Stimulated activated naive CD4-positive, alpha-beta T cell (primary cell): ENCODE results near the gene PGR.
"Not testable (repeated sequence)": the region's sequence is repeated elsewhere in the genome, so short reads cannot be mapped to it uniquely, and the experiment has no call there.

Experiments
- DNase-seq, 6 experiments: peaks; one replicate each; lab custom pipeline; 2025; lab: John Stamatoyannopoulos, UW

The PGR gene

GRCh38 chr11:101082813-101083212 lies 46.8 kb downstream of the PGR start:
- no peak for DNase-seq

DNA sequence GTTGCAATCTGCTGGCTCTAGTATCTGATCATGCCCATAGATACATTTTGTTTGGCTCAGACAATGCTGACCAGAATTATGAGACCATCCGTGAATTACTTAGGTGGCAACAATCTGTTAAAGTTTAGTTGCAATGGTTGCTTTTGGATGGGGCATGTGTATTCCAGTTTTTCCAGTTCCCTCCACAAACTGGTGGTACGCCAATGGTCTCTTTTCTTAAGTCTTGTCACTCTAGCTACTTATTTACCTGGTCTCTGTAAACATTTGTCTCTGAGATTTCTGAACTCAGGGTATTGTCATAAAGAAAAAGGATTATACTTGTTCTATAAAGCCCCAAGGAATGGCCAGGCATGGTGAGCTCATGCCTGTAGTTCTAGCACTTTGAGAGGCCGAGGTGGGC lies 65.9 kb downstream of the PGR start:
- no peak for DNase-seq

- DNase-seq: no peak
Observed at GRCh38 chr11:101061606-101062005, 68.0 kb downstream of the PGR start.

- DNase-seq: no peak
Observed at GRCh38 chr11:101059331-101059730, 70.3 kb downstream of the PGR start.

DNA sequence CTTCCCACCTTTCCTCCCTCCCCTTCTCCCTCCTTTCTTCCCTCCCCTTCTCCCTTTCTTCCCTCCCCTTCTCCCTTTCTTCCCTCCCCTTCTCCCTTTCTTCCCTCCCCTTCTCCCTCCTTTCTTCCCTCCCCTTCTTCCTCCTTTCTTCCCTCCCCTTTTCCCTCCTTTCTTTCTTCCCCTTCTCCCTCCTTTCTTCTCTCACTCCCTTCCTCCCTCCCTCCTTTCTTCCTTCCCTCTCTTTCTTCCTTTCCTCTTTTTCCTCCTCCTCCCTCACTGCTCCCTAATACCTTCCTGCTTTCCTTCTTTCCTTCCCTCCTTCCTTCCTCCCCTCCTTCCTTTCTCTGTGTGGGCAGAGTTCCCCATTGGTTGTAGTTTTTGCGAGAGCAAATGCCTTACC lies 76.1 kb downstream of the PGR start:
- DNase-seq: no peak

GRCh38 chr11:101051677-101052076 lies 77.9 kb downstream of the PGR start:
- no peak for DNase-seq

DNA sequence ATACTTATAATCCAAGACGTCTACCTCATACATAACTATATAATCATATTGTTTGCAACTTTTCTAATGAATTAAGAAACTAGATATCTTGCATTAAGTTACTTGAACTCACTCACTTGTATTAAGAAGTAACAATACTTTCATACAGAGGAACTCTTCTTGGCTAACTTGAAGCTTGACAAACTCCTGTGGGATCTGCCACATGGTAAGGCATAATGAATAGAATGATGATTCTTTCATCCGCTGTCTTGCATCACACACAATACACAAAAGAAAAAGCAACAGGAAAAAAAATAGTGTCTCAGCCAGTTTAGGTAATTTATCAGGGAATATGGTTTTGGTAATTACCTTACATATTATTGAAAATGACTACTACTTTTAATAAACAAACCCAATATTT lies 79.8 kb downstream of the PGR start:
- no peak for DNase-seq

DNA sequence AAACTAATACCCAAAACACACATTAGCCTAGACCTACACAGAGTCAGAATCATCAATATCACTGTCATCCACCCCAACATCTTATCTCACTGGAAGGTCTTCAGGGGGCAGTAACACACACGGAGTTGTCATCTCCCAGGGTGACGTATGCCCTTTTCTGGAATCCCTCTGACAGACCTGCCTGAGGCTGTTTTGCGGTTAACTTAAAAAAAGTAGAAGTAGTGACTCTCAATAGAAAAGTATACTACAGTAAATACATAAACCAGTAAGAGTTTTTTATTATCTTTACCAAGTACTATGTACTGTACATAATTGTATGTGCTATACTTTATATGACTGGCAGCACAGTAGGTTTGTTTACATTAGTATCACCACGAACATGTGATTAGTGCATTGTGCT lies 80.5 kb downstream of the PGR start:
- DNase-seq: no peak

DNA sequence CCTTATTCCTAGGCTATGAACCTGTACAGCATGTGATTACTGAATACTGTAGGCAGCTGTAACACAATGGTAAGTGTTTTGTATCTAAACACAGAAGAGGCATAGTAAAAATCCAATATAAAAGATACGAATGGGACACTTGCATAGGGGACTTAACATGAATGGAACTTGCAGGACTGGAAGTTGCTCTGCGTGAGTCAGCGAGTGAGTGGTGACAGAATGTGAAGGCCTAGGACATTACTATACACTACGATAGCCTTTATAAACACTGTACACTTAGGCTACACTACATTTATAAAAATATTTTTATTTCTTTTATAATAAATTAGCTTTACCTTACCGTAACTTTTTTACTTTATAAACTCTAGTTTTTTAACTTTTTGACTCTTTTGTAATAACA lies 81.1 kb downstream of the PGR start:
- no peak for DNase-seq

- no peak for DNase-seq
Observed at GRCh38 chr11:101046947-101047346, 82.7 kb downstream of the PGR start.

DNA sequence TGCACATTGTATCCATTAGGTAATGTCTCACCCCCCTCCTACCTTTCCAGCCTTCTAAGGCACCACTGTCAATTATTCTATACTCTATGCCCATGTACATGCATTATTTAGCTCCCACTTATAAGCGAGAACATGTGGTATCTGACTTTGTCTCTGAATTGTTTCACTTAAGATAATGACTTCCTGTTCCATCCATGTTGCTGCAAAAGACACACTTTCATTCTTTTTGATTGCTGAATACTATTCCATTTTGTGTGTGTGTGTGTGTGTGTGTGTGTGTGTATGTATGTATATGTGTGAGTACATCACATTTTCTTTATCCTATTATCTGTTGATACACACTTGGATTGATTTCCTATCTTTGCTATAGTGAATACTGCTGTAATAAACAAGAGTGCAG lies 84.2 kb downstream of the PGR start:
- no peak for DNase-seq

DNA sequence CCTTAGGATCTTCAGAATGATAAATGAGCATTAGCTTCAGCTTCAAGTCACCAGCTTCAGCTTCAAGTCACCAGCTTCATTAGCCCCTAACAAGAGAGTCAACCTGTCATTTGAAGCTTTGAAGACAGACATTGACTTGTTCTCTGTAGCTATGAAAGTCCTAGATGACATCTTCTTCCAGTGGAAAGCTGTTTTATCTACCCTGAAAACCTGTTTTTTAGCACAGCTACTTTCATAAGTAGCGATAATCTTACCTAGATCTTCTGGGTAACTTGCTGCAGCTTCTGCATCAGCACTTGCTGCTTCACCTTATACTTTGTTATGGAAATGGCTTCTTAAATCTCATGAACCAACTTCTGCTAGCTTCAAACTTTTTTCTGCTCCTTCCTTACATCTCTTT lies 85.7 kb downstream of the PGR start:
- no peak for DNase-seq

DNA sequence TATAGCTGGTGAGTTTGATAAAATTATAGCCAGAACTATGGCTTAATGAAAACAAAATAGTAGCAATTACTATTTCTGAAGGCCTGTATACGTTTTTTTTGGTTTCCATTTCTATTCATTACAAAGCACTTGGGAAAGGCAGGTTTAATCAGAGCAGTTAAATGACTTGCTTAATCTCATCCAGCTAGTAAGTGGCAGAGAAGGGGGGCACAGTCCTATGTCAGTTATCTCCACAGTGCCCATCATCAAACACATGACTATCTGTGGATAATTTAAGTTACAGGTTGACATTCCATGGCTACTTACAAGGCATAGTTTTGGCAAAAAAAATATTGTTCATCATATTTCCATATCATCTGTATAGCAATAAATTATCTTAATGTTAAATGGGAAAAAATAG lies 93.7 kb downstream of the PGR start:
- no peak for DNase-seq

GRCh38 chr11:101034076-101034475 lies 95.5 kb downstream of the PGR start:
- no peak for DNase-seq

DNA sequence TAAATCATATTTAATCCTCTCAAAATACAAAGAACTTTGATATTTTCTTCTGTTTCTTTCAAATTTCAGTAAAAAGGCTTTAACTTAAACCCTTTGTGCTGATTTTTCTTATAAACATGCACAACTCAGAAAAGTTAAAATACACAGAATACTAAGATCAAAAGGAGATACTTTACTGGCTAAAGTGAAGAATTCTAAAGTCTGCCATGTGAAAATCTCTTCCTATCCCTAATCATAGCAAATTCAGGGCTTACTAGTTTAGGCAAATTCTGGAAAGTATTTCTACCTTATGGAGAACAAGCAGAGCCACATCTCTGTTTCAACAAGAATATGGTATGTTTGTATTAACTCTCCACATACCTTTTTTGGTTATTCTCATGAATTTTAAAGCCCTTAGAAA lies 96.6 kb downstream of the PGR start:
- no peak for DNase-seq

DNA sequence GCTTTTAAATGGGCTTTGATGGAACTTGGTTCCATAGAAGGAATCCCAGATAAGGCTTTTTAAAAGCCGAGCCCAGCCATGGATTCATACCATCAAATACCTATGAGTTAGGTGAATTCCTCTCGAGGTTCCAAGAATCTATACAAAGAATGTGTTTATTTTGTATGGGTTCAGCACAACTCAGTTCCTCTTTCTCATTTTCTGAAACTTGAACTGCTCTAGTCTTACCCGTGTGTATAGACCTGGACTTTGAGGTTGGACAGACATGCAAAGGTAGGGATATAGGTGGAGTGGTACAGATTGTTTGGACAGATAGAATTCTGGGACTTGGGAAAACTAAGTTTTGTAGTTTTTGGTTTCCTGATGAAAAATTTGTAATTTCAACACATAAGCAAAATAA lies 97.9 kb downstream of the PGR start:
- DNase-seq: no peak

DNA sequence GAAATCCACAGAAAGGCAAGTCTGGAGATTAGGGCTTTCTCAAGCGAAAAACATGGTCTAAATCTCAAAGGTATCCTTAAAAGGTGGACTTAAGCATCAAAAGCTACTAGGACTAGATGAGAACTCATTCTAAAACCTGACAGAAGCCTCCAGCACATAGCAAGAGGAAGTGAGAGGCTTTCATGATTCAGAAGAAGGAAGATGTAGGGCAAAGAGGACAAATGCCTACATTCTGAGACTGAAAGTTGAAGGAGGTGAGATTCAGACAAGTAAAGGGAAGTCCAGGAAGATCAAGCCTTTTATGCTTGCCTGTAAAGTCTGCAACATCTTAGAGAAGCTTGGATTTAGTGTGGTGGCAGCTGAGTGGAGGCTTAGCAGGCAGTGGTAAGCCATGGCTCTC lies 98.9 kb downstream of the PGR start:
- DNase-seq: no peak

- no peak for DNase-seq
Observed at GRCh38 chr11:101030015-101030414, 99.6 kb downstream of the PGR start.

GRCh38 chr11:101028644-101029043 lies 101.0 kb downstream of the PGR start:
- DNase-seq: no peak

DNA sequence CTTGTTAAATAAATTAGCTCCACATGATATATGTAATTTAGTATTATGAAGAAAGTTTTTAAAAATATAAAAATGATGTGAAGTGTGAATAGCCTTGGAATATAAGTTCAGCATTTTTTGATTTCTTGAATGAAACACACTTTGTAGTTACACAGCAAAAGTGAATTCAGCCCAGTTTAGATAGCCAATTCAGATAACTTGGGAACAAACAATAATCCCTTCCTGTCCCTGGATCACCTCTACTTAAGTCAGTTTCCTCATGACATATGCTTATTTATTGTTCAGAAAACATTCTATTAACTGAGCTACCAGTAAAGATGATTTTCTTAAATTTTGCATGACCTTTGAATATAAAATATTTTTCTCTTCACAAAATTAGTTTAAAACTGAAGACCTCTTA lies 107.4 kb downstream of the PGR start:
- no peak for DNase-seq

DNA sequence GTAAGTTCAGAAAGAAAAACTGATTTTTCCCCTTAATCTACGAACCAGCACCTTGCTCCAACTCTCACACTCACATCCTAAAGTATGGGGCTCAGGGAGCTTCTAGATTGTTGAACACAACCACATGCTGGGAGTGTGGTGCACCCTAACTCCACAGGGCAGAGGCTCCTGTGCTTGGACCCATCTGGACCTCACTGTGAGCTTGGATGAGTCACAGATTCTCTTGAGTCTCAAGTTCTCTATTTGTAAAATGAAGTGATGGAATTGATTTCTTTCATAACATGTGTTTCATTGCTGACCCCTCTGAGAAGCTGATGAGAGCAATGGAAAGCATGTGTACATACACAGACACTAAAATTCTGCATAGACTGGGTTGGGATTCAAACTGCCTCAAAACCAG lies 109.7 kb downstream of the PGR start:
- DNase-seq: no peak

DNA sequence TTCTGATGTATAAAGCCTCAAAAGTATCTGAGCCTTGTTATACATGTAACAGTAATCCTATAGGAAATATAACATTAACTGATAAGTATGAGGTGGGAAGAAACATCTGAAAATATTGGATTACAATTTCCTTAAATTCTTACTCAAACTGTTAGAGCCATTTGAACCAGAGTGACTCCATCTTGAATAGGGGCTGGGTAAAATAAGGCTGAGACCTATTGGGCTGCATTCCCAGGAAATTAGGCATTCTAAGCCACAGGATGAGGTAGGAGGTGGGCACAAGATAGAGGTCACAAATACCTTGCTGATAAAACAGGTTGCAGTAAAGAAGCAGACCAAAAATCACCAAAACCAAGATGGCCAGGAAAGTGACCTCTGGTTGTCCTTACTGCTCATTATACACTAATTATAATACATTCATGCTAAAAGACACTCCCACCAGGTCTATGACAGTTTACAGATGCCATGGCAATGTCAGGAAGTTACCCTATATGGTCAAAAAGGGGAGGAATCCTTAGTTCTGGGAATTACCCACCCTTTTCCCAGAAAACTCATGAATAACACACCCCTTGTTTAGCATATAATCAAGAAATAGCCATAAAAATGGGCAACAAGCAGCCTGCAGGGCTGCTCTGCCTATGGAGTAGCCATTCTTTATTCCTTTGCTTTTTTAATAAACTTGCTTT lies 114.9 kb downstream of the PGR start:
- no peak for DNase-seq

- not testable (repeated sequence) for DNase-seq
Observed at GRCh38 chr11:101013702-101014101, 115.9 kb downstream of the PGR start.

DNA sequence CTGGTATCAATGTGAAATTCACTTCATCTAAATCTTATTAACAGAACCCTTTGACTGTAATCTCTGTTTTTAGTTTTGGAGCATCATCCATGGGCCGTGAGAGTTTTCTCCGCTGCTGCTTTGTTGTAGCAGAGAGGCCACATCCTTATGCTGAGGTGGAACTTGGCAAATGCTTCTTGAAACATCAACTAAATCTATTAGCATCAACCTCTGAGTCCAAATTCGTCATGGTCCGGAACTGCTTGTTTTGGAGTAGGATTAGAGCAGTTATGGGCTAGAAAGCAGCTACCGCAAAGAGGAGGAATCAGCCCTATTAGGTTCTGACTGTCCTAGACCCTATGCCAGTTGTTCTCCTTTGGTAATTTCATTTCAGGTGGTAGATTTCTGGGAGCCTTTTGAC lies 117.7 kb downstream of the PGR start:
- DNase-seq: no peak

GRCh38 chr11:101010899-101011298 lies 118.7 kb downstream of the PGR start:
- DNase-seq: no peak
